Measurements from ENCODE around the gene IL36A.

The IL36A gene

GRCh38 chr2:113005030-113005509, at the start of gene IL36A:
Gene IL36A, plus strand, starts transcription at chr2:113005459. Its CDS starts 413 bp downstream, at chr2:113005872.
- DNase-seq (ENCODE audit: low read depth in 2 of 2), result no peak

GRCh38 chr2:112957511-112957910, 47.7 kb upstream of the IL36A start:
- DNase-seq (ENCODE audit: low read depth in 2 of 2), result no peak

GRCh38 chr2:112958428-112959108, 46.7 kb upstream of the IL36A start:
- no peak for DNase-seq (ENCODE audit: low read depth in 2 of 2)

- DNase-seq (ENCODE audit: low read depth in 2 of 2), result no peak
Measured at GRCh38 chr2:112959109-112959812, 46.0 kb upstream of the IL36A start.

GRCh38 chr2:112960230-112960825, 44.9 kb upstream of the IL36A start:
- DNase-seq (ENCODE audit: low read depth in 2 of 2), result no peak

GRCh38 chr2:112962308-112963175, 42.7 kb upstream of the IL36A start:
- no peak for DNase-seq (ENCODE audit: low read depth in 2 of 2)

- DNase-seq (ENCODE audit: low read depth in 2 of 2), result no peak
Measured at GRCh38 chr2:112967023-112967422, 38.2 kb upstream of the IL36A start.

GRCh38 chr2:112972423-112973086, 32.7 kb upstream of the IL36A start:
- no peak for DNase-seq (ENCODE audit: low read depth in 2 of 2)

- no peak for DNase-seq (ENCODE audit: low read depth in 2 of 2)
Measured at GRCh38 chr2:112973156-112973555, 32.1 kb upstream of the IL36A start.

- no peak for DNase-seq (ENCODE audit: low read depth in 2 of 2)
Measured at GRCh38 chr2:112977559-112978056, 27.7 kb upstream of the IL36A start, which contains the start of gene IL36G. Gene IL36G, plus strand, starts transcription at chr2:112978006. Its CDS starts 633 bp downstream, at chr2:112978639.

- DNase-seq (ENCODE audit: low read depth in 2 of 2), result no peak
Measured at GRCh38 chr2:112979731-112980130, 25.5 kb upstream of the IL36A start.

GRCh38 chr2:112980537-112980936, 24.7 kb upstream of the IL36A start:
- DNase-seq (ENCODE audit: low read depth in 2 of 2), result no peak

- DNase-seq (ENCODE audit: low read depth in 2 of 2), result no peak
Measured at GRCh38 chr2:112985090-112985489, 20.2 kb upstream of the IL36A start.

GRCh38 chr2:112989611-112990010, 15.6 kb upstream of the IL36A start:
- no peak for DNase-seq (ENCODE audit: low read depth in 2 of 2)

- no peak for DNase-seq (ENCODE audit: low read depth in 2 of 2)
Measured at GRCh38 chr2:112993831-112994230, 11.4 kb upstream of the IL36A start.

GRCh38 chr2:112994648-112995047, 10.6 kb upstream of the IL36A start:
- DNase-seq (ENCODE audit: low read depth in 2 of 2), result no peak

- no peak for DNase-seq (ENCODE audit: low read depth in 2 of 2)
Measured at GRCh38 chr2:112995346-112995920, 9.8 kb upstream of the IL36A start.

- DNase-seq (ENCODE audit: low read depth in 2 of 2), result peak in 1 of 2 donors; percentile 36
Measured at GRCh38 chr2:112996635-112997034, 8.6 kb upstream of the IL36A start.

- no peak for DNase-seq (ENCODE audit: low read depth in 2 of 2)
Measured at GRCh38 chr2:112997151-112997550, 8.1 kb upstream of the IL36A start.

GRCh38 chr2:113000436-113000835, 4.8 kb upstream of the IL36A start:
- no peak for DNase-seq (ENCODE audit: low read depth in 2 of 2)

- no peak for DNase-seq (ENCODE audit: low read depth in 2 of 2)
Measured at GRCh38 chr2:113002677-113003076, 2.6 kb upstream of the IL36A start.
